HepG2 (cell line): ENCODE results near the gene PSMG4. TPM values are rescaled to one million over a fixed set of nuclear protein-coding genes. Genes with fewer than 3 reads are reported as not detected.
A peak's percentile ranks its signal among the peaks of the same experiment; 100 is the strongest.

Source experiments
- ATAC-seq: fragments of 200-7000 bp; cut with Tn5 transposase; 3 replicates; pipeline ENCODE4 v1.9.1; 2020; ENCODE audit warnings: mild to moderate bottlenecking, moderate library complexity
- BruUV-seq: library from RNA; stranded (reverse); fragments of 400-500 nt; replicated peaks from 2 replicates; lab custom pipeline; 2021; lab: Mats Ljungman, UMichigan
- CTCF ChIA-PET: fragments of 300-600 bp; formaldehyde crosslinking; extraction: SDS; loops from one replicate; lab custom pipeline; 2021; ENCODE audit warnings: low total read pairs, inconsistent platforms, low intra/inter-chr PET ratio; lab: Yijun Ruan, JAX
- POLR2A ChIA-PET: fragments of 350-600 bp; sonication (Branson Sonifier 250); formaldehyde crosslinking; loops from one replicate; lab custom pipeline; 2020; ENCODE audit warnings: antibody characterized with exemption, inconsistent platforms; lab: Yijun Ruan, JAX
- DNase-seq: peaks from one replicate; pipeline ENCODE4 v3.0.0-alpha.2; 2015; ENCODE audit warnings: low spot score
- FAIRE-seq: peaks from 3 replicates; lab custom pipeline; 2011; peaks lifted over from hg19 to GRCh38; lab: Jason Lieb, UNC
- H2AFZ ChIP-seq: one replicate; pipeline ENCODE4 v1.6.1; 2011; ENCODE audit warnings: low read length, inconsistent platforms
- H3K27ac ChIP-seq: fragments of 300-600 bp; 3 replicates; pipeline ENCODE4 v1.8.0; 2011; ENCODE audit warnings: mixed run types, mild to moderate bottlenecking, mixed read lengths, low read length, inconsistent platforms; ENCODE audit not compliant: insufficient read depth; ENCODE audit errors: extremely low read length
- H3K27me3 ChIP-seq, 2 experiments: fragments of 200-600 bp in 1 of 2; 2 replicates in 1 of 2; 3 replicates in 1 of 2; pipeline versions ENCODE4 v1.6.0 to v1.8.0; 2011; ENCODE audit warnings: low read length in 2 of 2, mild to moderate bottlenecking in 2 of 2, moderate library complexity in 2 of 2, inconsistent platforms in 1 of 2; ENCODE audit not compliant: insufficient read depth in 2 of 2, control insufficient read depth in 1 of 2
- H3K36me3 ChIP-seq, 2 experiments: fragments of 200-600 bp in 1 of 2; replicated peaks in 1 of 2; 2 replicates in 1 of 2; 3 replicates in 1 of 2; pipeline versions ENCODE4 v1.5.1 to v1.8.0; 2011; ENCODE audit warnings: low read length in 2 of 2, inconsistent platforms in 1 of 2; ENCODE audit not compliant: insufficient read depth in 2 of 2, control insufficient read depth in 1 of 2
- H3K4me1 ChIP-seq: 2 replicates; pipeline ENCODE4 v1.5.1; 2012; ENCODE audit warnings: low read length, inconsistent platforms; ENCODE audit not compliant: insufficient read depth
- H3K4me2 ChIP-seq: 2 replicates; pipeline ENCODE4 v1.6.0; 2011; ENCODE audit warnings: low read depth, low read length, inconsistent platforms
- H3K4me3 ChIP-seq, 3 experiments: fragments of 200-600 bp in 1 of 3; sonication (generic), shearing (Covaris generic) in 1 of 3; replicated peaks in 1 of 3; 2 replicates each; pipeline ENCODE4 v1.5.1; 2011 to 2016; ENCODE audit warnings: low read length in 3 of 3, inconsistent platforms in 2 of 3, low read depth in 2 of 3, mild to moderate bottlenecking in 2 of 3, control low read depth in 1 of 3, mixed read lengths in 1 of 3; ENCODE audit not compliant: insufficient read depth in 1 of 3
- H3K79me2 ChIP-seq: one replicate; pipeline ENCODE4 v1.6.1; 2011; ENCODE audit warnings: low read length, inconsistent platforms; ENCODE audit not compliant: insufficient read depth
- H3K9ac ChIP-seq: 2 replicates; pipeline ENCODE4 v1.6.0; 2011; ENCODE audit warnings: mild to moderate bottlenecking, low read depth, low read length, inconsistent platforms; ENCODE audit not compliant: insufficient read depth
- H3K9me3 ChIP-seq: 2 replicates; pipeline ENCODE4 v1.5.1; 2012; ENCODE audit warnings: mild to moderate bottlenecking, low read length
- H4K20me1 ChIP-seq: 2 replicates; pipeline ENCODE4 v1.6.0; 2011; ENCODE audit warnings: inconsistent platforms, mild to moderate bottlenecking, low read length, moderate library complexity; ENCODE audit not compliant: insufficient read depth
- AGO2 ChIP-seq: fragments of 200-400 bp; formaldehyde crosslinking; optimal IDR thresholded peaks from 2 replicates; pipeline ENCODE3; 2017; ENCODE audit warnings: mild to moderate bottlenecking, low read depth, low read length, moderate library complexity
- ASH2L ChIP-seq: fragments of 300-600, 200-600 bp; sonication (generic); IDR thresholded peaks from 2 replicates; pipeline ENCODE4 v1.7.0; 2017; ENCODE audit warnings: low read depth, mild to moderate bottlenecking, moderate library complexity, mixed read lengths, low read length; ENCODE audit not compliant: insufficient read length
- EHMT2 ChIP-seq: fragments of 200-600 bp; sonication (generic); IDR thresholded peaks from 2 replicates; pipeline ENCODE4 v1.7.0; 2017; ENCODE audit warnings: antibody characterized with exemption, low read depth, low read length, borderline replicate concordance
- ETS1 ChIP-seq: sonication (generic); formaldehyde crosslinking; IDR thresholded peaks from 2 replicates; pipeline ENCODE4 v1.4.0; 2020; ENCODE audit warnings: missing genetic modification reagents
- ETV5 ChIP-seq: IDR thresholded peaks from 2 replicates; pipeline ENCODE4 v1.6.1; 2018; ENCODE audit warnings: missing biosample characterization, missing genetic modification reagents, inconsistent platforms, borderline replicate concordance
- KLF16 ChIP-seq, 2 experiments: sonication (generic) in 1 of 2; formaldehyde crosslinking in 1 of 2; IDR thresholded peaks; 2 replicates each; pipeline versions ENCODE4 v1.6.1 to v1.8.0; 2016 to 2023; ENCODE audit warnings: missing genetic modification reagents in 2 of 2, missing compliant biosample characterization in 1 of 2
- MXD3 ChIP-seq: IDR thresholded peaks from 2 replicates; pipeline ENCODE4 v1.6.1; 2016; ENCODE audit warnings: mild to moderate bottlenecking, missing biosample characterization, missing genetic modification reagents
- POLR2A ChIP-seq, 2 experiments: IDR thresholded peaks; 2 replicates each; pipeline ENCODE4 v1.6.1; 2011; ENCODE audit warnings: low read depth in 2 of 2, low read length in 2 of 2, mild to moderate bottlenecking in 1 of 2, moderate library complexity in 1 of 2; ENCODE audit not compliant: insufficient read depth in 1 of 2
- SMAD1 ChIP-seq: sonication (generic); formaldehyde crosslinking; IDR thresholded peaks from 2 replicates; pipeline ENCODE4 v1.4.0; 2020; ENCODE audit warnings: missing genetic modification reagents, low read depth, mild to moderate bottlenecking, borderline replicate concordance
- TERF1 ChIP-seq: sonication (generic); formaldehyde crosslinking; IDR thresholded peaks from 2 replicates; pipeline ENCODE4 v1.8.0; 2022; ENCODE audit warnings: mild to moderate bottlenecking, missing genetic modification reagents, moderate library complexity
- ZBTB10 ChIP-seq: sonication (generic); formaldehyde crosslinking; IDR thresholded peaks from 2 replicates; pipeline ENCODE4 v1.4.0; 2020; ENCODE audit warnings: missing genetic modification reagents, borderline replicate concordance
- ZNF136 ChIP-seq: sonication (generic); formaldehyde crosslinking; IDR thresholded peaks from 2 replicates; pipeline ENCODE4 v1.8.1; 2022; ENCODE audit warnings: low read depth, mild to moderate bottlenecking, moderate library complexity, missing genetic modification reagents
- ZNF598 ChIP-seq: sonication (generic); formaldehyde crosslinking; IDR thresholded peaks from 2 replicates; pipeline ENCODE4 v1.5.1; 2020; ENCODE audit warnings: mild to moderate bottlenecking, missing genetic modification reagents, borderline replicate concordance
- ZNF616 ChIP-seq: sonication (generic); formaldehyde crosslinking; IDR thresholded peaks from 2 replicates; pipeline ENCODE4 v1.5.0; 2020; ENCODE audit warnings: low read depth, mild to moderate bottlenecking, missing genetic modification reagents
- ZNF777 ChIP-seq: sonication (generic); formaldehyde crosslinking; IDR thresholded peaks from 2 replicates; pipeline ENCODE4 v1.4.0; 2020; ENCODE audit warnings: missing genetic modification reagents
- ZSCAN22 ChIP-seq: sonication (generic); formaldehyde crosslinking; IDR thresholded peaks from 2 replicates; pipeline ENCODE4 v1.4.0; 2020; ENCODE audit warnings: mild to moderate bottlenecking, missing genetic modification reagents
- whole genome bisulfite sequencing: methylation state at CpG from one replicate; pipeline ENCODE4 v1.1.6; 2017; ENCODE audit warnings: low lambda C conversion rate; 5-methylcytosine and 5-hydroxymethylcytosine counted together
- in situ Hi-C: cut with HindIII; loops from 2 replicates; pipeline ENCODE4 v1.10.0; 2017; ENCODE audit warnings: low pct_unique_long_range_greater_than_20kb; ENCODE audit not compliant: extremely low pct_ligation_motif_present
- intact Hi-C: fragments of 100-400 bp; cut with micrococcal nuclease; formaldehyde crosslinking; loops from one replicate; pipeline ENCODE4 v1.10.0; 2022; ENCODE audit not compliant: unreplicated experiment
- polyA plus RNA-seq, 8 experiments: library from polyadenylated mRNA; depleted of rRNA in 3 of 8; stranded (reverse) in 7 of 8; unstranded in 1 of 8; fragments of >200 nt; fragmentation: Illumina TruSeq in 4 of 8; extraction: Trizol in 4 of 8; gene quantifications; 2 replicates each; pipeline versions ENCODE4 v1.2.1 to v1.2.3, GENCODE V29; 2011 to 2016; ENCODE audit warnings: low read depth in 4 of 8, missing spikeins in 1 of 8, mixed read lengths in 1 of 8; ENCODE audit not compliant: insufficient read depth in 1 of 8
- total RNA-seq, 5 experiments: library from RNA; depleted of rRNA; stranded (reverse); fragments of >200 nt; fragmentation: Illumina TruSeq; extraction: Trizol; gene quantifications; 2 replicates each; pipeline ENCODE4 v1.2.3, GENCODE V29; 2016; ENCODE audit warnings: low read depth in 1 of 5

The PSMG4 gene
- total and polyA plus RNA-seq, 2 of the 13 experiments (the other 11 are each of a cell fraction or from before 2014, with no cell fraction given), result 28.5 to 32.8 TPM

- TF ChIP-seq ETV5 (CRISPR knock-in tag), result no peak
Observed at GRCh38 chr6:3283641-3284435, 25.1 kb downstream of the PSMG4 start (continued).

GRCh38 chr6:3284436-3284876, 25.7 kb downstream of the PSMG4 start:
- ChIA-PET CTCF (no interaction called here), POLR2A (no interaction called here)
- ATAC-seq (no peak), FAIRE-seq (no peak), DNase-seq (no peak)
- in situ Hi-C loops (loop anchor here (5.0 to 25.0 kb wide), 2 partner anchors 448 to 703 kb away; no protein-coding TSS in a partner anchor), intact Hi-C loops (no loop called here)
- Histone ChIP-seq H3K27ac (no peak overlapping the region), H3K79me2 (no peaks in the 10 kb centered on the region), H4K20me1 (no peaks in the 10 kb centered on the region), H2AFZ (no peak overlapping the region), H3K4me2 (no peak overlapping the region), H3K27me3 (no peaks in the 10 kb centered on the region), H3K4me3 (no peak overlapping the region), H3K9ac (no peak overlapping the region), H3K9me3 (no peaks in the 10 kb centered on the region), H3K36me3 (peaks cover 34 to 55% of the 10 kb centered on the region in 2 experiments), H3K4me1 (no peaks in the 10 kb centered on the region)
- WGBS, result 95% methylated on average over 16 of the region's 17 CpGs
- no TSS peak for BruUV-seq
- no peak for TF ChIP-seq ZNF616 (CRISPR knock-in tag)
- no peak for TF ChIP-seq KLF16 (CRISPR knock-in tag; IDR thresholded peaks at IDR 0.05)
- no peak for TF ChIP-seq ZSCAN22 (CRISPR knock-in tag)
- no peak for TF ChIP-seq ETS1 (CRISPR knock-in tag)
- TF ChIP-seq ZBTB10 (CRISPR knock-in tag), result no peak
- TF ChIP-seq EHMT2, result no peak
- no peak for TF ChIP-seq ZNF136 (CRISPR knock-in tag)
- TF ChIP-seq TERF1 (CRISPR knock-in tag), result no peak
- no peak for TF ChIP-seq SMAD1 (CRISPR knock-in tag)
- no peak for TF ChIP-seq ASH2L
- TF ChIP-seq POLR2A (IDR thresholded peaks at IDR 0.05; ENCODE audit: insufficient read depth in 1 of 2, low read depth in 2 of 2, low read length in 2 of 2), result 0 out of 4 replicates have a peak, but pooled peaks of 1 of the 2 experiments have one; percentile 28
- TF ChIP-seq ZNF777 (CRISPR knock-in tag), result no peak
- TF ChIP-seq MXD3, result no peak
- peak; percentile 71 for TF ChIP-seq AGO2
- 0 out of 2 replicates have a peak, but pooled peaks have one; percentile 34 for TF ChIP-seq ZNF598 (CRISPR knock-in tag)
